Measurements from ENCODE around the gene NDUFC1. TPM values are rescaled to one million over a fixed set of nuclear protein-coding genes. Genes with fewer than 3 reads are reported as not detected.

The NDUFC1 gene
- total RNA-seq, 1 experiment from 2014 or later, result 59.1 TPM

DNA sequence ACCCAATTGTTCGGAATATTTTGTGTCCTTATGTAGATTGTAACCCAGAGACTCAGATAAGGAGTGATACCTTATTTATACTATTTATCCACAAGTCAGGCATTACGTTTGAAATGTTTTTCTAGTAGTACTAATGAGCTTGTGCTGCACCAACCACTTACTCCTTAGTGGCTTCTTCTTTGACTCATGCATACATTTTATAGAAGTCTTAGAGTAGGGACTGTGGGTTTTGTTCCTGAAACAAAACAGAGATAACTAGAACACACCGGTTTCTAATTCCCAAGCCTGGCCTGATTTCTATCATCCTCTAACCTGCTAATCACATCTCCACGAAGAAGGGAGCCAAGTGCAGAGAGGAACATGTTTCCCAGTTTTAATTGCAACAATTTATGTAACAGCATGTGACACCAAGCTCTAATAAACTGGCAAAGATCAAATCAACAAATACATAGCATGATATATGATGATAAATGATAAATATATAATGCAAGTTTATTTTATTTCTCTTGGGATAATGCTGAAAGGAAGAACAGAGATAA is 54.5 kb downstream of the NDUFC1 start:
- TF ChIP-seq, protein P1, sequence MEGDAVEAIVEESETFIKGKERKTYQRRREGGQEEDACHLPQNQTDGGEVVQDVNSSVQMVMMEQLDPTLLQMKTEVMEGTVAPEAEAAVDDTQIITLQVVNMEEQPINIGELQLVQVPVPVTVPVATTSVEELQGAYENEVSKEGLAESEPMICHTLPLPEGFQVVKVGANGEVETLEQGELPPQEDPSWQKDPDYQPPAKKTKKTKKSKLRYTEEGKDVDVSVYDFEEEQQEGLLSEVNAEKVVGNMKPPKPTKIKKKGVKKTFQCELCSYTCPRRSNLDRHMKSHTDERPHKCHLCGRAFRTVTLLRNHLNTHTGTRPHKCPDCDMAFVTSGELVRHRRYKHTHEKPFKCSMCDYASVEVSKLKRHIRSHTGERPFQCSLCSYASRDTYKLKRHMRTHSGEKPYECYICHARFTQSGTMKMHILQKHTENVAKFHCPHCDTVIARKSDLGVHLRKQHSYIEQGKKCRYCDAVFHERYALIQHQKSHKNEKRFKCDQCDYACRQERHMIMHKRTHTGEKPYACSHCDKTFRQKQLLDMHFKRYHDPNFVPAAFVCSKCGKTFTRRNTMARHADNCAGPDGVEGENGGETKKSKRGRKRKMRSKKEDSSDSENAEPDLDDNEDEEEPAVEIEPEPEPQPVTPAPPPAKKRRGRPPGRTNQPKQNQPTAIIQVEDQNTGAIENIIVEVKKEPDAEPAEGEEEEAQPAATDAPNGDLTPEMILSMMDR (conservative IDR thresholded peaks at IDR 0.05), result no peak
- Histone ChIP-seq H3K4ac (ENCODE audit: low read depth, low read length) (no peak overlapping the region), H3K79me1 (ENCODE audit: insufficient read depth, low read depth, low read length, poor library complexity, severe bottlenecking) (no peaks in the 10 kb centered on the region), H3K27me3 (ENCODE audit: insufficient read depth, low read length) (no peaks in the 10 kb centered on the region), H3K23ac (ENCODE audit: insufficient read length, low read depth, low read length) (no peak overlapping the region), H3K79me2 (ENCODE audit: insufficient read depth, low read length) (no peaks in the 10 kb centered on the region), H4K20me1 (ENCODE audit: control insufficient read depth, insufficient read depth, insufficient read length) (no peaks in the 10 kb centered on the region), H3T11ph (ENCODE audit: low read length) (no peak overlapping the region), H2AK5ac (ENCODE audit: insufficient read length, low read length) (no peak overlapping the region), H2BK12ac (ENCODE audit: insufficient read length, low read depth, low read length) (no peak overlapping the region), H3K4me1 (ENCODE audit: insufficient read depth, low read length) (peaks cover under 1% of the 10 kb centered on the region; the same call in 1 of the 2 replicates), H2BK20ac (ENCODE audit: low read depth, low read length, poor library complexity, severe bottlenecking) (no peak overlapping the region), H2BK15ac (ENCODE audit: low read depth, low read length) (no peak overlapping the region), H3K4me2 (ENCODE audit: insufficient read depth, insufficient read length, low read length) (no peak overlapping the region), H3K27ac (ENCODE audit: insufficient read length, low read depth, low read length) (no peak overlapping the region), H3K9ac (ENCODE audit: extremely low read depth, insufficient read length, low read length) (no peak overlapping the region), H3K56ac (ENCODE audit: insufficient read length, low read depth, low read length) (no peak overlapping the region), H4K8ac (replicated peaks; ENCODE audit: insufficient read length, low read depth, low read length) (no peak overlapping the region), H3K14ac (ENCODE audit: insufficient read depth, low read length) (no peak overlapping the region), H3K23me2 (ENCODE audit: insufficient read length, low read depth, low read length, poor library complexity, severe bottlenecking) (no peaks in the 10 kb centered on the region), H4K91ac (ENCODE audit: insufficient read length, low read depth, low read length) (no peak overlapping the region), H2BK120ac (ENCODE audit: low read depth, low read length, poor library complexity, severe bottlenecking) (no peak overlapping the region), H2BK5ac (ENCODE audit: insufficient read length, low read length) (no peak overlapping the region), H2AFZ (ENCODE audit: low read length) (no peak overlapping the region), H3K9me3 (ENCODE audit: control insufficient read depth, low read depth, low read length) (no peaks in the 10 kb centered on the region), H4K5ac (ENCODE audit: insufficient read length, low read depth, low read length) (no peak overlapping the region), H3K18ac (ENCODE audit: insufficient read length, low read depth, low read length) (no peak overlapping the region)
- no peak for DNase-seq
- Mint-ChIP-seq H3K4me3 (no peak overlapping the region), H3K36me3 (ENCODE audit: insufficient read depth in 1 of 3, low read depth in 3 of 3) (no peaks in the 10 kb centered on the region), H3K9me3 (no peaks in the 10 kb centered on the region), H3K27ac (no peak overlapping the region), H3K4me1 (peaks cover 2% of the 10 kb centered on the region in 2 experiments; a peak in 3 of 4 replicates), H3K27me3 (ENCODE audit: low read depth) (no peaks in the 10 kb centered on the region)
- WGBS (ENCODE audit: extremely low coverage, insufficient read length, low lambda C conversion rate), result no CpG with 5 or more reads among the region's 4 CpGs

Measured in H9 (cell line).